ENCODE results near the gene HPS4.

GRCh38 chr22:26527167-26527566 is 43.6 kb upstream of the HPS4 start:
- TF ChIP-seq POLR2A (IDR thresholded peaks at IDR 0.05; ENCODE audit: low read length) (no peak), GATA1 (IDR thresholded peaks at IDR 0.05; ENCODE audit: low read depth, low read length) (no peak)

Data from erythroblast (primary cell).